Spleen (tissue), 11 donors: ENCODE results near the gene DDAH1. TPM values are rescaled to one million over a fixed set of nuclear protein-coding genes. Genes with fewer than 3 reads are reported as not detected.

Source experiments
- DNase-seq: peaks from one replicate; pipeline ENCODE4 v3.0.0-alpha.2; 2020
- H3K27ac ChIP-seq, 8 donors: fragments of 200-600 bp; sonication (generic) in 7 of 8; 1 replicate in 4 of 8; 2 replicates in 4 of 8; pipeline versions ENCODE4 v1.5.0 to v1.8.0; 2016 to 2021; ENCODE audit warnings: inconsistent platforms in 4 of 8, mild to moderate bottlenecking in 4 of 8, moderate library complexity in 1 of 8
- H3K27me3 ChIP-seq, 7 donors: fragments of 200-600 bp; sonication (generic) in 6 of 7; replicated peaks in 1 of 7; 1 replicate in 4 of 7; 2 replicates in 3 of 7; pipeline versions ENCODE4 v1.5.0 to v1.8.0; 2016 to 2021; ENCODE audit warnings: inconsistent platforms in 3 of 7, mild to moderate bottlenecking in 1 of 7
- H3K36me3 ChIP-seq, 6 donors: fragments of 200-600 bp; sonication (generic) in 5 of 6; 1 replicate in 4 of 6; 2 replicates in 2 of 6; pipeline versions ENCODE4 v1.5.0 to v1.8.0; 2016 to 2021; ENCODE audit warnings: inconsistent platforms in 2 of 6
- H3K4me1 ChIP-seq, 6 donors: fragments of 200-600 bp; sonication (generic) in 5 of 6; 1 replicate in 3 of 6; 2 replicates in 3 of 6; pipeline versions ENCODE4 v1.5.0 to v1.8.0; 2016 to 2021; ENCODE audit warnings: inconsistent platforms in 3 of 6
- H3K4me3 ChIP-seq, 8 donors: fragments of 200-600 bp; sonication (generic) in 7 of 8; 1 replicate in 4 of 8; 2 replicates in 4 of 8; pipeline versions ENCODE4 v1.5.0 to v1.8.0; 2016 to 2021; ENCODE audit warnings: inconsistent platforms in 4 of 8, mild to moderate bottlenecking in 4 of 8, moderate library complexity in 2 of 8
- H3K9me3 ChIP-seq, 8 donors: fragments of 200-600 bp; sonication (generic) in 7 of 8; 1 replicate in 4 of 8; 2 replicates in 4 of 8; pipeline versions ENCODE4 v1.5.0 to v1.8.0; 2016 to 2021; ENCODE audit warnings: inconsistent platforms in 4 of 8
- POLR2A ChIP-seq, 3 donors: fragments of 450-650 bp; IDR thresholded peaks; one replicate each; pipeline ENCODE4 v1.5.1; 2017; ENCODE audit warnings: antibody characterized with exemption in 3 of 3, mild to moderate bottlenecking in 1 of 3
- POLR2AphosphoS5 ChIP-seq, 3 donors: sonication (generic); formaldehyde crosslinking; IDR thresholded peaks; one replicate each; pipeline ENCODE4 v1.5.1; 2017; ENCODE audit warnings: antibody characterized with exemption in 3 of 3
- WGBS, 5 donors: extraction: QIAGEN DNeasy Blood & Tissue Kit in 3 of 5; methylation state at CpG; one replicate each; pipeline versions ENCODE4 v1.1.5 to v1.1.7; 2013 to 2018; 5-methylcytosine and 5-hydroxymethylcytosine counted together
- intact Hi-C: fragments of 100-400 bp; cut with DNase I; formaldehyde crosslinking; loops from one replicate; pipeline ENCODE4 v1.15.0; 2023; ENCODE audit warnings: low total_unique reads
- polyA plus RNA-seq, 3 donors: library from polyadenylated mRNA; stranded (reverse); fragments of 200-250 nt; gene quantifications; one replicate each; pipeline ENCODE4 v1.2.1, GENCODE V29; 2013
- total RNA-seq, 7 donors: library from RNA; depleted of rRNA in 3 of 7; stranded (reverse); fragments of >200 nt in 3 of 7; fragmentation: NEBNext Ultra II Directional in 4 of 7; extraction: Animal tissue kit (Norgen Biotek cat#: 25700) in 4 of 7; gene quantifications; one replicate each; pipeline versions ENCODE4 v1.1.0 to v1.2.1, GENCODE V29; 2016 to 2021
- TF ChIP-seq, protein P1 (sequence below), 11 experiments: fragments of 200-600 bp in 7 of 11; fragments of 450-650 bp in 4 of 11; sonication (generic) in 4 of 11; IDR thresholded peaks in 8 of 11; conservative IDR thresholded peaks in 3 of 11; 1 replicate in 7 of 11; 2 replicates in 4 of 11; pipeline versions ENCODE4 v1.4.0 to v1.8.0; 2016 to 2021; ENCODE audit warnings: antibody characterized with exemption in 11 of 11, inconsistent platforms in 4 of 11, mild to moderate bottlenecking in 1 of 11
- donor health status: healthy with polysubstance abuse.
- donor health status: DM: no; HTN: no; CAD: no; lungs with moderate emphysema.
- donor health status: DM: no; HTN: no; CAD: no.
- donor health status: Bipolar disorder and iron deficiency.
- donor health status: healthy.
- donor health status: DM: no; HTN: no; CAD: no.
- donor health status: DM: yes; HTN: yes; CAD: no.

Gene DDAH1
- total and polyA plus RNA-seq, 10 donors = 1.8 to 19.8 (median 13.7) TPM

DNA sequence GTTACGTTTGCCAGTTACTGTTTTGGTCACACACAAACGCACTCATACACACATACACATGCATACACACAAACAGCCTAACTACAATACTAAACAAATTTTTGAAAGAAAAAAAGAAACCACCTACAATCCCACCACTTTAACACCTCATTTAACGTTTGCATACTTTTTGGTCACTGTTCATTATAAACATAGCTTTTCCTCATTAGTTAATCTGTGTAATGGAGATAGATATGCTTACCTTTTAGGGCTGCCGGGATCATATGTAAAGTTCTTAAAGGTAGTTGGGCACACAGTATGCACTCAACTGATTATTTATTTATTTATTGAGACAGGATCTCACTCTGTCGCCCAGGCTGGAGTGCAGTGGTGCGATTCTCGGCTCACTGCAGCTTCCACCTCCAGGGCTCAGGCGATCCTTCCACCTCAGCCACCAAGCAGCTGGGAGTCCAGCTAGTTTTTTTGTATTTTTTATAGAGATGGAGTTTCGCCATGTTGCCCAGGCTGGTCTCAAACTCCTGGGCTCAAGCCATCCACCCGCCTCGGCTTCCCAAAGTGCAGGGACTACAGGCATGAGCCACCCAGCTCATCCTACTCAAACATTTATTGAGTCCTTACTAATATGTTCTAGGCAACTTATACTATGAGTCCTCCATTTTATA is 187.8 kb downstream of the DDAH1 start:
- peaks cover 32 to 67% (median 49%) of the 10 kb centered on the region in 6 donors for H3K4me1 ChIP-seq
- intact Hi-C loops = no loop called here
- 64 to 69% (median 66%) methylated on average over 11 of the region's 11 CpGs for WGBS, 5 donors
- peaks cover 0 to 13% (median 0%) of the 10 kb centered on the region in 6 donors for H3K36me3 ChIP-seq
- peak overlapping the region; percentile 8 to 94 (median 80) for H3K4me3 ChIP-seq
- DNase-seq = peak; percentile 83
- no peaks in the 10 kb centered on the region for H3K9me3 ChIP-seq
- peak overlapping the region; percentile 97 to 100 (median 98) for H3K27ac ChIP-seq
- H3K27me3 ChIP-seq = no peaks in the 10 kb centered on the region
- TF ChIP-seq, protein P1, sequence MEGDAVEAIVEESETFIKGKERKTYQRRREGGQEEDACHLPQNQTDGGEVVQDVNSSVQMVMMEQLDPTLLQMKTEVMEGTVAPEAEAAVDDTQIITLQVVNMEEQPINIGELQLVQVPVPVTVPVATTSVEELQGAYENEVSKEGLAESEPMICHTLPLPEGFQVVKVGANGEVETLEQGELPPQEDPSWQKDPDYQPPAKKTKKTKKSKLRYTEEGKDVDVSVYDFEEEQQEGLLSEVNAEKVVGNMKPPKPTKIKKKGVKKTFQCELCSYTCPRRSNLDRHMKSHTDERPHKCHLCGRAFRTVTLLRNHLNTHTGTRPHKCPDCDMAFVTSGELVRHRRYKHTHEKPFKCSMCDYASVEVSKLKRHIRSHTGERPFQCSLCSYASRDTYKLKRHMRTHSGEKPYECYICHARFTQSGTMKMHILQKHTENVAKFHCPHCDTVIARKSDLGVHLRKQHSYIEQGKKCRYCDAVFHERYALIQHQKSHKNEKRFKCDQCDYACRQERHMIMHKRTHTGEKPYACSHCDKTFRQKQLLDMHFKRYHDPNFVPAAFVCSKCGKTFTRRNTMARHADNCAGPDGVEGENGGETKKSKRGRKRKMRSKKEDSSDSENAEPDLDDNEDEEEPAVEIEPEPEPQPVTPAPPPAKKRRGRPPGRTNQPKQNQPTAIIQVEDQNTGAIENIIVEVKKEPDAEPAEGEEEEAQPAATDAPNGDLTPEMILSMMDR (IDR thresholded peaks at IDR 0.05 in 8 of 11, conservative IDR thresholded peaks at IDR 0.05 in 3 of 11) = peak in 1 of 11 experiments; percentile 4
- no peak for TF ChIP-seq POLR2AphosphoS5 (IDR thresholded peaks at IDR 0.05)
- TF ChIP-seq POLR2A (IDR thresholded peaks at IDR 0.05) = peak in 1 of 3 donors; percentile 59

DNA sequence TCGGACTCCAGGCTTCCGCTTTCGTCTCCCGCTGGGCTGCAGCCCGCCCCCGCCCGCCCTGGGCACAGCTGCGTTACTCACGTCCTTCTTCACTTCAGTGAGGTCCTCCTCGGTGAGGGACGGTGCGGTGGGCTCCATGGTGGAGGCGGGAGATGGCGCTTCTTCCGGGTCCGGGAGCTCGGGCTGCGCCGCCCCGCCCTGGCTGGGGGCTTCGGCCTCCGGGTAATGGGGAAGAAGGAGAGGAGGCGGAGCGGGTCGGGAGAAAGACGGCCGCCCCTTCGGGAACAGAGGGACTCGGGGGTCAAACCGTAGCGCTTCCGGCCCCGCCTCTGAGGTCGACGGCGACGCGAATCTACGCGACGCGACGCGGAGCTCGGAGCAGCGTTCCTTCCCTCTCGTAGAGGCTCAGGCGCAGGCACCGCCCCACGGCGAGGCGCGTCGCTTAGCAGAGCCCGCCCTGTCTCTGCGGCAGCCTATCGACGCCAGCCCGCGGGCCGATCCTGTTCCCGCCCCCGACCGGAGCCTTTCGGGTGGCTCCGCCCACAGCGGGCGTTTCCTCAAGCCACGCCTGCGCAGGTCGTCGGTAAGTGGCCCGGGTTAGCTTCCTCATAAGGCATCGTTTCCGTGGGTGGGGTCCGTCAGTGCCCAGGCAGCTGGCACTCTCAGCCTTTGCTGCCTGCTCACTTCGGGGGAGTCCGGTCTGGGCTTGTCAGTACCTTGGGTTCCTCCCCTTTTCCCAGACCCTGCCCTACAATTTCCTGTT is 188.6 kb downstream of the DDAH1 start, which contains the start of gene BCL10:
Gene BCL10, minus strand, starts transcription at position 418 of the 763 bp plus-strand sequence. Its CDS starts 280 bp downstream, at position 138.
- Histone ChIP-seq H3K27me3 (no peaks in the 10 kb centered on the region), H3K4me1 (peaks cover 34 to 74% (median 56%) of the 10 kb centered on the region in 6 donors), H3K4me3 (peak within 1 kb of the TSS; percentile 75 to 94 (median 82)), H3K27ac (peak within 1 kb of the TSS; percentile 97 to 100 (median 98)), H3K36me3 (peaks cover 0 to 20% (median 0%) of the 10 kb centered on the region in 6 donors), H3K9me3 (no peaks in the 10 kb centered on the region)
- peak; percentile 100 for DNase-seq
- intact Hi-C loops = no loop called here
- WGBS, 5 donors = 0 to 2% (median 1%) methylated on average over 22 to 78 of the region's 78 CpGs
- TF ChIP-seq, protein P1 (IDR thresholded peaks at IDR 0.05 in 8 of 11, conservative IDR thresholded peaks at IDR 0.05 in 3 of 11) = peak in 2 of 11 experiments; percentile 36 to 44
- TF ChIP-seq POLR2A (IDR thresholded peaks at IDR 0.05) = peak; percentile 24 to 80 (median 26)
- TF ChIP-seq POLR2AphosphoS5 (IDR thresholded peaks at IDR 0.05) = peak; percentile 96 to 99 (median 97)

DNA sequence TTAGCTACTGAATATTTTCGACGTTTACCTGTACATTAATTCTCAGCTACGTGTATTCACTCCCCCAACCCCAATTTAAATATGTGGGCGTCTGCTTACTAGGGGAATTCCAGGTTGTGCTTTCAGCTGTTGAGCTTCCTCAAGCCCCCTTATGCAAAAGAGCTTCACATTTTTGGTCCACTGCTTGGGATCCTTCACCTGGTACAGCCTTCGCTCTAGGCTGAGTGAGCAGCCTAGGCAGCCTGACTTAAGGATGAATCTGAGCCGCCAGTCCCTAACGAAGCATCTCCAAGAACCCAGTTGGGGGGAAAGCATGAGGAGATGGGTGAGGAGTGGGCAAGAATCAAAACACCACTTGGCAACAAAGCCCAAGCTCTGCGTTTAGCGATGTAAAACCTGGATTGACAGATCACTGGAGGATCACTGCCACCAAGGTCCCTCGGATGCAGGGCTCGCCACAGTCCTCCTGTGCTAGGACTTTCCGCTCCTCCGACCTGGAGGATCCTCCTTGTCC is 189.2 kb downstream of the DDAH1 start:
- no peaks in the 10 kb centered on the region for H3K27me3 ChIP-seq
- intact Hi-C loops = no loop called here
- peaks cover 34 to 80% (median 58%) of the 10 kb centered on the region in 6 donors for H3K4me1 ChIP-seq
- peak overlapping the region; percentile 97 to 100 (median 98) for H3K27ac ChIP-seq
- peak overlapping the region; percentile 75 to 94 (median 82) for H3K4me3 ChIP-seq
- no peak for DNase-seq
- TF ChIP-seq, protein P1 (IDR thresholded peaks at IDR 0.05 in 8 of 11, conservative IDR thresholded peaks at IDR 0.05 in 3 of 11) = no peak
- TF ChIP-seq POLR2AphosphoS5 (IDR thresholded peaks at IDR 0.05) = peak in 1 of 3 donors; percentile 11
- WGBS, 5 donors = 1 to 2% (median 1%) methylated on average over 12 to 13 of the region's 13 CpGs
- H3K9me3 ChIP-seq = no peaks in the 10 kb centered on the region
- peaks cover 0 to 26% (median 3%) of the 10 kb centered on the region in 6 donors for H3K36me3 ChIP-seq
